GM12865 (cell line): ENCODE results near the gene INTS15.
"Not testable (repeated sequence)": the region's sequence is repeated elsewhere in the genome, so short reads cannot be mapped to it uniquely, and the experiment has no call there.

ENCODE experiments used
- DNase-seq: peaks from one replicate; pipeline ENCODE4 v3.0.0; 2010; ENCODE audit warnings: low read depth
- H3K4me3 ChIP-seq: 2 replicates; pipeline ENCODE4 v1.5.1; 2011; ENCODE audit warnings: mild to moderate bottlenecking, low read depth, low read length, control low read depth
- TF ChIP-seq, protein P1 (sequence below): IDR thresholded peaks from 2 replicates; pipeline ENCODE4 v1.5.1; 2011; ENCODE audit warnings: low read length, control low read depth, low read depth, inconsistent platforms; ENCODE audit not compliant: insufficient read depth; ENCODE audit errors: missing control alignments

Gene INTS15

DNA sequence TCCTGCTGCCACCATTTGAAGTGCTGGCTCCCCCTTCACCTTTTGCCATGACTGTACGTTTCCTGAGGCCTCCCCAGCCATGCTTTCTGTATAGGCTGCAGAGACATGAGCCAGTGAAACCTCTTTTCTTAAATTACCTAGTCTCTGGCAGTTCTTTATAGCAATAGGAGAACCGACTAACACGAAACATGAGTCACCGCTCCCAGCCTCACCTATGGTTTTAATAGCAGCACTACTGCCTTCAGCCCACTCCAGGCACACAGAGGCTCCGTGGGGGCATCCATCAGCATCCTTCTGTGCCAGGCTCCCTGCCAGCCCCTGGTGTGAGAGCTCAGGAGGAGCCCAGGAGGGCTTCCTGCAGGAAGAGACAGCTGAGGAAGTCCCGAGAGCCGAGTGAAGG is 41.8 kb downstream of the INTS15 start:
- TF ChIP-seq, protein P1, sequence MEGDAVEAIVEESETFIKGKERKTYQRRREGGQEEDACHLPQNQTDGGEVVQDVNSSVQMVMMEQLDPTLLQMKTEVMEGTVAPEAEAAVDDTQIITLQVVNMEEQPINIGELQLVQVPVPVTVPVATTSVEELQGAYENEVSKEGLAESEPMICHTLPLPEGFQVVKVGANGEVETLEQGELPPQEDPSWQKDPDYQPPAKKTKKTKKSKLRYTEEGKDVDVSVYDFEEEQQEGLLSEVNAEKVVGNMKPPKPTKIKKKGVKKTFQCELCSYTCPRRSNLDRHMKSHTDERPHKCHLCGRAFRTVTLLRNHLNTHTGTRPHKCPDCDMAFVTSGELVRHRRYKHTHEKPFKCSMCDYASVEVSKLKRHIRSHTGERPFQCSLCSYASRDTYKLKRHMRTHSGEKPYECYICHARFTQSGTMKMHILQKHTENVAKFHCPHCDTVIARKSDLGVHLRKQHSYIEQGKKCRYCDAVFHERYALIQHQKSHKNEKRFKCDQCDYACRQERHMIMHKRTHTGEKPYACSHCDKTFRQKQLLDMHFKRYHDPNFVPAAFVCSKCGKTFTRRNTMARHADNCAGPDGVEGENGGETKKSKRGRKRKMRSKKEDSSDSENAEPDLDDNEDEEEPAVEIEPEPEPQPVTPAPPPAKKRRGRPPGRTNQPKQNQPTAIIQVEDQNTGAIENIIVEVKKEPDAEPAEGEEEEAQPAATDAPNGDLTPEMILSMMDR = no peak
- no peak for DNase-seq
- no peak overlapping the region for H3K4me3 ChIP-seq

GRCh38 chr7:6634021-6634420 is 44.2 kb downstream of the INTS15 start:
- TF ChIP-seq, protein P1 = no peak
- H3K4me3 ChIP-seq = no peak overlapping the region
- DNase-seq = no peak

DNA sequence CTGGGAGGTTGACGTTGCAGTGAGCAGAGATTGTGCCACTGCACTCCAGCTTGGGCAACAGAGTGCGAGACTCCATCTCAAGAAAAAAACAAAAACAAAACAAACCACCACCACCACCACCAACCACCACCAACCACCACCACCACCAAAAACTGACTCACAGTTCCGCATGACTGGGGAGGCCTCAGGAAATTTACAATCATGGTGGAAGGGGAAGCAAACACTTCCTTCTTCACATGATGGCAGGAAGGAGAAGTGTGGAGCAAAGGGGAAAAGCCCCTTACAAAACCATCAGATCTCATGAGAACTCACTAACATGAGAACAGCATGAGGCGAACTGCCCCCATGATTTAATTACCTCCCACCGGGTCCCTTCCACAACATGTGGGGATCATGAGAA is 45.1 kb downstream of the INTS15 start:
- not testable (repeated sequence) for H3K4me3 ChIP-seq
- peak; percentile 45 for DNase-seq

GRCh38 chr7:6636741-6637543 is 47.1 kb downstream of the INTS15 start, which contains the start of gene ZNF316:
ZNF316 (plus strand) TSS chr7:6637318; CDS start chr7:6642410, 5,092 bp downstream.
- peak; percentile 80 for DNase-seq
- TF ChIP-seq, protein P1 = no peak
- peak within 1 kb of the TSS; percentile 59 for H3K4me3 ChIP-seq

DNA sequence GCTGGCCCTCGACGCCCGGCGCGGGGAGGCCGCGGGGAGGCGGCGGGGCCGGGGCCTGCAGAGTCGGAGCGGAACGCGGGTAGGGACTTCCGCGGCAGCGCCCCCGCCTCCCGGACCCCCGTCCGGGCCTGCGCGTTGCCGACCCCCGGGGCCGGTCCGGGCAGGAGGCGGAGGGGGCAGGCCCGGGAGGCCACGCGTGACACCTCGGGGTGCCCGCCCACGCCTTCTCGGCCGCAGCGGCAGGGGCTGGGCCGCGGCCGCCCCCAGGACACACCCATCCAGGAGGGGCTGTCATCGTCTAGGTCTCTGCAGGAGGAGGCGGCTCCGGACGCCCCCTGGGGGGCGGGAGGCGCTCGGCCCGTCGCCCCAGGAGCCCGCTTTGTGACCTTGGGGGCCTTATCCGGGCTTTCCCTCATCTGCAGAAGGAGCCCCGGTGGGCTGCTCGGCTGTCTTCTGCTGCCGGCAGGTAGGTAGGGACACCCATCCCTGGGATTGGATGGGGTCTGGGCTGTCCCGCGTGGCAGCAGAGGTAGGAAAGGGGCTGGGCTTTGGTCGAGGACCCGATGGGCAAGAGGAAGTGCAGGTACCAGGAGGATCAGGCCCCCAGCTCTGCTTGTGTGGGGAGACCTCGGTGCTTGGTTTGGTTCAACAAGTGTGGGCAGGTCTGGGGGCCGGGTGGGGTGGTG is 47.9 kb downstream of the INTS15 start:
- peak overlapping the region; percentile 59 for H3K4me3 ChIP-seq
- TF ChIP-seq, protein P1 = peak; percentile 61
- DNase-seq = peak; percentile 82

GRCh38 chr7:6639032-6639431 is 49.2 kb downstream of the INTS15 start:
- no peak for DNase-seq
- no peak overlapping the region for H3K4me3 ChIP-seq
- TF ChIP-seq, protein P1 = no peak

DNA sequence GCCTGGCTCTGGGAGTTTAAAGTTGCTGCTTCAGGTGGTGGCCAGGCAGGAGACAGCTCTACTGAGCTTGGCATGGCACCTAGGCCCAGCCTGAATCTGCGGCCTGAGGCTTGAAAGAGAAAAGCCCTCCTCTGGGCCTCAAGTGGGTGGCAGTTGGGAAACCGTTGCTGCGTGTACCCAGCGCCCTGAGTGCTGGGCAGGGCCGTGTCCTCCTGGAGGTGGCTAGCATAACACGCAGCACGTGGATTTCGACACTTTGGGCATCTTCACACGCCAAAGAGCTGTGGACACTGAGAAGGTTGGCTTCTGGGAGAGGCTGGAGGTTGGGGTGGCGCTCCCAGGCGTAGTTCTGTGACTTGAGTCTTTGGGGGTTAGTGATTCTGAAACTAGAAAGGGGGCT is 49.8 kb downstream of the INTS15 start:
- H3K4me3 ChIP-seq = no peak overlapping the region
- TF ChIP-seq, protein P1 = no peak
- DNase-seq = no peak
